ENCODE data around the gene MERTK.

GRCh38 chr2:111897630-111897923, 830 bp upstream of the MERTK start:
- TF ChIP-seq CTCF (IDR thresholded peaks at IDR 0.05) (no peak), POLR2A (IDR thresholded peaks at IDR 0.05) (no peak), POLR2AphosphoS5 (IDR thresholded peaks at IDR 0.05) (no peak)
